GM21390 (cell line): ENCODE measurements around the gene SSTR3.
"Not testable (repeated sequence)": the region's sequence is repeated elsewhere in the genome, so short reads cannot be mapped to it uniquely, and the experiment has no call there.

Experiments used
- ATAC-seq: cut with Tn5 transposase; IDR thresholded peaks from one replicate; pipeline ENCODE4 v1.9.1; 2021; ENCODE audit not compliant: unreplicated experiment

The SSTR3 gene

GRCh38 chr22:37243402-37244113 lies 31.3 kb upstream of the SSTR3 start:
- ATAC-seq = no peak

DNA sequence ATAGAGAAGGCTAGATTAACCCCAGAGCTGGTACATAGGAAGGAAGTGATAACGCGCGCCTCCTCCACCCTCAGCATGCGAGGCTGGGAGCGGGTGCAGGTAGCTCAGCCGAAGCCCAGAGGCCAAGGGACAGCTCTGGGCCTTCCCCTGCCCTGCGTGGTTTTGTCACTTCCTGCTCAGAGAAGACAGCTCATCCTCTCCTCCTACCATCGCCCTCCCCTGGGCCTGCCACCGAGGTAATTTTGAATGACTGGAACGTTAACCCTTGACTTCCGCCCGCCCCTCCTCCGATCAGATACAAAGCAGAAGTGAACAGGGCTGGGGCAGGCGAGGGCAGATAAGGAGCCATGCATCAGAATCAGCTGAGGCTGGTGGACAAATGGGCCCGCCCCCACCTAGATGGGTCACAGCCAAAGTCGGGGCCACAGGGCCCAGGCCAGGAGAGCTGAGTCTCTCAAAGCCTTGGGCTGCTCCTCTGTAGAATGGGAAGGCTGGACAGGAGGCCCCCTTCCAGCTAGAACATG lies 30.2 kb upstream of the SSTR3 start:
- peak; percentile 56 for ATAC-seq

DNA sequence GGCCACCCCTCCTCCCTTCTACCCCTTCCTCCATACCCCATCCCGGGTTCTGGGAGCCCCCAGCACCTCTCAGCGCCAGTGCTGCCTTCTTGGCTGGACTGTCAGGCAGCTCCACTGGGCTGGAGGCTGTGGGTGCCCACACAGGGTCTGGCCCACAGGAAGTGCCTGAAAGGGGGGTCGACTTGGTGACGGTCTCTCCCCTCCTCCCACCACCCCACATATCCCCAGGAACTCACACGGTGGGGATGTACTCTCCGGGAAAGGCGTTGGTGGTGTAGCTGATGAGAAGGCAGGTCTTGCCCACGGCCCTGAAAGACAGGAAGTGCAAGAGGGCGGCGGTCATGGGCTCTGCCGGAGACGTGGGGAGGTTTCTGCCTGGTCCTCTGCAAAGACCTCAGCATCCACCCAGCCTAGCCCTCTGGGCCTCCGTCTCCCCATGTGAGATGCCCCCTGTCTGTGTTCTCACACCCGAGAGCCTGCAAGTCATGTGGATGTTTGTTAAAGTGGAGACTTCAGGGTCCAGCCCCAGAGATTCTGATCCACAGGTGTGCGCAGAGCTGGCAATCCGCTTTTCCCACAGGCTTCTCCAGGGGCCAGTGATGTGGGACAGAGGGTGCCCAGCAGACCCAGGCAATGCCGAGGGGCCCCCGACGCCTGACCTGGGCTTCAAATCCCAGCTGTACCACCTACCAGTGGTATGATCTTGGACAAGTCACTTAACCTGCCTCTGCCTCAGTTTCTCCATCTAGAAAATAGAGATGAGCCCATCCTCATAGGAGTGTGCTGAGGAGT lies 29.3 kb upstream of the SSTR3 start:
- no peak for ATAC-seq

DNA sequence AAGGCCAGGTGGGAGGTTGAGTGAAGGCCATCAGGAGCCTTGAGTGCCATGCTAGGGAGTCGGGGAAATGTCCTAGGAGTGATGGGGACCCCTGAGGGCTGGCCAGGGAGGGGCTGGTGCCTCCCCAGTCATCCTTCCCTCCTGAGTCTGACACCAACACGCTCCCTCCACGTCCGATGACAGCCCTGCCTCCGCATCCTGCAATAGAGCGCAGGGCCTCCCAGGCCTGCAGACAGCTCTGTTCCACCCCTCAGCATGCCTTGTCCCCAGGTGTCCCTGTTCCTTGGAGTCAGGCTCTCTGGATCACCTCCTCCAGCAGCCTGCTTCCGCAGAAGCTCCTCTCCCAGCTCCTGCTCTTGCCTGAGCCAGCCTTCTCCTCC lies 28.7 kb upstream of the SSTR3 start:
- no peak for ATAC-seq

DNA sequence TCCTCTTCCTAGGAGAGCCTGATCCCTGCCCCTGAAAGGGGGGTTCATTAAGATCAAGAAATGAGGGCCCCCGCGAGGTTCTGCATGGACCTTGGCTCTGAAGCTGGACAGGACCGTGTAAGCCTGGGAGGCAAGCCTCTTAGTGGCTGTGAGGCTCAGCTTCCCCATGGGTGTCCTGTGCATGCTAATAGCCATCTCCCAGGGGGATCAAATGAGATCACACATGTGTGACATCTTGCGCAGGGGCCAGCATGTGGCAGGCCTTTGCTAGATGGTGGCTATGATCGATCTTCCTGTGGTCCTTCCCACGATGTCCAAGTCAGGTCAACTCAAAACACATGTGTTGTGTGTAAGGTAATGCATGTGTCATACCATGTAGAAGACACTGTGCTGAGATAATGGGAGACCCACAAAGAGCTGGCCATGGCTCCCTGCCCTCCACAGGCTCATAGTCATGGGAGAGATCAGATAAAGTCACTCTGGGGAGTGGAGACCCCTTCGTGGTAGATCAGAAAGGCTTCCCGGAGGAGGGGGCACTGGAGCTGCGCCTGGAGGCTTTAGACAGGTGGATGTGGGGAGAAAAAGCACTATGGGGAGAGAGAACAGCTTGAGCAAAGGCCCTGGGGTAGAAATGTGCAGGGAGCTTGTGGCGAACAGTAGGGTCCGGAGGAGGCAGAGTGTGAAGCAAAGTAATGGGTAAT lies 28.1 kb upstream of the SSTR3 start:
- no peak for ATAC-seq

- no peak for ATAC-seq
Observed at GRCh38 chr22:37239336-37240239, 27.3 kb upstream of the SSTR3 start.

GRCh38 chr22:37237371-37238268 lies 25.3 kb upstream of the SSTR3 start:
- no peak for ATAC-seq

DNA sequence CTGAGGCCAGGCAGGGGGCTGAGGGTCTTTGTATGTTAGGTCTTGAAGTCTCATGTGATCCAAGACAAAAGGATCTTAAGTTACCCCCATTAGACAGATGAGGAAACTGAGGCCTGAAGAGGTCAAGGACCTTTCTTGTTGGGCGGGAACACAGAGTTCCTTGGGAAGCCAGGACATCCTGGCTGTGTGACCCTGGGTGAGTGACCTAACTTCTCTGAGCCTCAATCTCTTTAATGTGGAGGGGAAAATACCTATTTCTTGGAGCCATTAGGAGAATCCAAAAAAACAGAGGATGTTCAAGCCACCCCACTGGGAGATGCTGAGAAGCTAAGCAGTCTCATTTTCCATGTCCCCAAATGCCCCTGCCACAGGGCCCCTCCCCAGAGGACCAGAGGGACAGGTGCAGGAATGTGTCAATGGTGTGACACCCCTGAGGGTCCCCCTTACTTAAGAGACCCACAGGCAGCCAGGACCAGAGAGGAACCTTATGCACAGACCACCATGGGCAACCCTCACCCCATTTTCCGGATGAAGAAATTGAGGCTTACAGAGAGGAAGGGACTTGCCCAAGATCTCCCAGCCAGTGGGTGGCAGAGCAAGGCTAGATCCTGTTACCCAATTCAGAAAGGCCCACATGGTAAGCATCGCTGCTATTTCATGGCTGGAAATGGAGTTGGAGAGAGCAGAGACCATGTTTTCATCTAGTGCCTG lies 23.8 kb upstream of the SSTR3 start:
- no peak for ATAC-seq

- ATAC-seq = no peak
Observed at GRCh38 chr22:37234736-37235711, 22.7 kb upstream of the SSTR3 start.

- ATAC-seq = no peak
Observed at GRCh38 chr22:37233751-37234631, 21.7 kb upstream of the SSTR3 start.

- not testable (repeated sequence) for ATAC-seq
Observed at GRCh38 chr22:37233371-37233750, 21.1 kb upstream of the SSTR3 start.

DNA sequence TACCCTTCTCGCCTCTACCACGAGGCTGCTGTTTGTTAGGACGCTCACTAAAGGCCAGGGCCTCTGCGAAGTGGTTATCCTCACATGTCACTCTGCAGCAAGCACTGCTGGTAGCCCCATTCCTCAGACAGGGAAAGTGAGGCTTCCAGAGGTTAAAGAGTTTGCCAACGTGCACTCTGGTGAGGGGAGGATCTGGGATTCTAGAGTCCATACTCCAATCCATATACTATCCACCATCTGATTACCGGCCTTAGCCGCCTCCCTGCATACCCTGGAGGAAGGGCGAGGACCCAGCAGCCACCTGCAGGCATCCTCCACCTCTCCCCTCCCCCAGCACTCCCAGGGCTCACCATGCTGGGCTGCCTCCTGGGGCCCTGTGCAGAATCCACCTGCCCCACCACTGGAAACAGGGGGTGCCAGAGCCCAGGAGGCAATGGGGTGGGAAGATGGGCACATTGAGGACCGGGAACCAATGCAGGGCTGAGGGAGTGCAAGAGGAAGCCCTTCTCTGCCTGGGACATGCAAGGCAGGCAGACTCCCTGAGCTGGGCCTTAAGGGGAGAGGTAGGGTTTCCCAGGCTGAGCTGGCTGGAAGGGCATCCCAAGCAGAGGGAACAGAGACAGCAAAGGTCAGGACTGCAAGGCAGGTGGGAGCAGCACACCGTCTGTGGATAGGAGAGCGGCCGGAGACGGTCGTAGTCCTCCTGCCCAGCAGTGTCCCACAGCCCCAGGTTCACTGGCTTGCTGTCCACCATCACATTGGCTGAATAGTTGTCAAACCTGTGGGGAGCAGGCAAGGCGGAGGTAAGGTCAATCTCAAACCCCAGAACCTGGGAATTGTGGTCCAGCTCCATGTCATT lies 20.1 kb upstream of the SSTR3 start:
- no peak for ATAC-seq

DNA sequence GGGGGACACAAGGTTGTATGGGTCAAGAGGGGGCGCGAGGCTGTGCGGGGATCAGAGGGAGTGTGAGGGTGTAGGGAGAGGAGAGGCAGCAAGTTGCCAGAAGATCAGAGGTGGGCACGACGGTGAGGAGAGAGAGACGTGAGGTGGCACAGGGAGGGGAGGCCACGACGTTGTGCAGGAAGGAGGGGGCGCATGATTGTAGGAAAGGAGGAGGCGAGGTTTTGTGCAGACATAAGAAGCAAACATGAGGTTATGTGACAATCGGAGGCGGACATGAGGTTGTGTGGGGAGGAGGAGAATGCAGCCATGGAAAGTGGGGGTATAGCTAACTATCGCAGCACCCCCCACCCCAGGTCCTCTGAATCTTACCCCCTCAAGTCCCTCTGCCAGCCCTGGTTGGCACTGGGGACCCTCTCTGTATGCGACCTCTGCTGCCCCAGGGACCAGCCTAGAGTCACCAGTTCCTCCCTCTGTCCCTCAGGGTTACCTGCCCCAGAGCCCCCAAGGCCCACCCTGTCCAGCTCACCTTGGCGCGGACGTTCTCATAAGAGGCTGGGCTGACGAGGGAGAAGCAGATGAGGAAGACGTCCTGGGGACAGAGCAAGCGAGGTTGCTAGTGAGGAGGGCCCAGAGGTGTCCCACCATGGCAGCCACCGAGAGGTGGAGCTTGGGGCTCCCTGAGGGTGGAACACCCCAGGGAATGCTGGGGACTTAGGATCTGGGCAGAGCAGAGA lies 19.3 kb upstream of the SSTR3 start:
- no peak for ATAC-seq

DNA sequence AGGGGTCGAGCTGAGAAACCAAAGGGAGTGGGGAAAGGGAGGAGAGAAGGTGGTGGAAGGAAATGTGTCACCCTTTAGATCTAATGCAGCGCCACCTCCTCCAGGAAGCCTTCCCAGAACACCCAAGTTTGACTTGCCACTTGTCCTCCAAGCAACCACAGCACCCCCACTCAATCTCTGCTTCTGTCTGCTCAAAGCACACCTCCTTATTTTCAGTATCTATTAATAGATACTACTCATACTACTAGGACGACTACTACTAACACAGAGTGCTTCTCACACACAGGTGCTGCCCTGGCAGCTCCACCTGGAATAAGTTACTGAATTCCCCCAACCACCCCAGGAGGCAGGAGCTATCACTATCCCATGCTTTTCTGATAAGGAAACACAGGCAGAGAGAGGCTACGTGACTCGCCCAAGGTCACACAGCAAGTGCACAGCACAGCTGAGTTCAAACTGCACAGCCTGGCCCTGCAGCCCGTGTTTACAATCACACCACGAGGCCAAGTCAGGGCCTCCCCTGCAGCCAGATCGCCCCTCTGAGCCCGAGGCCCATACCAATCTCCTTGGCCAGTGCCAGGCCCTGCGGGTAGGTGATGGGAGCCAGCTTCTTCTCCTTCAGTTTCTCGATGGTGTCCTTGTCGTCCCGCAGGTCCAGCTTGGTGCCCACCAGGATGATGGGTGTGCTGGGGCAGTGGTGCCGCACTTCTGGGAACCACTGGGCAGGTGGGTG lies 18.6 kb upstream of the SSTR3 start:
- peak; percentile 42 for ATAC-seq
